K562 (cell line): ENCODE data around the gene CPVL. TPM values are rescaled to one million over a fixed set of nuclear protein-coding genes. Genes with fewer than 3 reads are reported as not detected.

Experiments
- MTA2 ChIP-seq: fragments of 450-650 bp; IDR thresholded peaks from 2 replicates; pipeline ENCODE4 v1.6.1; 2016; ENCODE audit warnings: low read depth
- RAD21 ChIP-seq, 2 experiments: fragments of 250-450 bp in 1 of 2; fragments of 450-650 bp in 1 of 2; sonication (Bioruptor Pico) in 1 of 2; formaldehyde crosslinking in 1 of 2; IDR thresholded peaks in 1 of 2; conservative IDR thresholded peaks in 1 of 2; 2 replicates each; pipeline versions ENCODE4 v1.4.0 to v1.8.0; 2020 to 2022; ENCODE audit warnings: mild to moderate bottlenecking in 2 of 2, moderate library complexity in 1 of 2
- RFX7 ChIP-seq: fragments of 250-450 bp; sonication (Bioruptor Pico); IDR thresholded peaks from 2 replicates; pipeline ENCODE4 v1.5.1; 2021; ENCODE audit warnings: mild to moderate bottlenecking
- polyA plus RNA-seq, 8 experiments: library from polyadenylated mRNA; depleted of rRNA in 4 of 8; stranded (reverse) in 5 of 8; unstranded in 3 of 8; fragments of >200 nt; fragmentation: Nextera tagmentation in 2 of 8; fragmentation: Illumina TruSeq in 1 of 8; extraction: Ambion mirVana in 2 of 8; extraction: Trizol in 1 of 8; gene quantifications; 2 replicates each; pipeline versions ENCODE4 v1.2.1 to v1.2.3, GENCODE V29; 2011 to 2014; ENCODE audit warnings: inconsistent platforms in 1 of 8, missing spikeins in 1 of 8
- total RNA-seq, 7 experiments: library from RNA; depleted of rRNA in 6 of 7; stranded (reverse); fragments of >200 nt in 6 of 7; fragmentation: Illumina TruSeq in 2 of 7; extraction: Trizol in 2 of 7; gene quantifications; 2 replicates each; pipeline versions ENCODE4 v1.2.1 to v1.2.3, GENCODE V29; 2011 to 2021; ENCODE audit warnings: low replicate concordance in 1 of 7
- TF ChIP-seq, protein P1 (sequence below): fragments of 200-400 bp; formaldehyde crosslinking; IDR thresholded peaks from 2 replicates; pipeline ENCODE4 v1.6.1; 2017; ENCODE audit warnings: mild to moderate bottlenecking, low read depth, low read length, moderate library complexity
- TF ChIP-seq, protein P2 (sequence below): fragments of 200-800 bp; sonication (Bioruptor generic); IDR thresholded peaks from 2 replicates; pipeline ENCODE4 v1.6.1; 2016; ENCODE audit warnings: missing genetic modification characterization, missing compliant biosample characterization

Gene CPVL
- total and polyA plus RNA-seq, 9 of the 15 experiments (the other 6 are each of a cell fraction or from before 2014, with no cell fraction given), result 0.89 to 2.4 (median 1.5) TPM

DNA sequence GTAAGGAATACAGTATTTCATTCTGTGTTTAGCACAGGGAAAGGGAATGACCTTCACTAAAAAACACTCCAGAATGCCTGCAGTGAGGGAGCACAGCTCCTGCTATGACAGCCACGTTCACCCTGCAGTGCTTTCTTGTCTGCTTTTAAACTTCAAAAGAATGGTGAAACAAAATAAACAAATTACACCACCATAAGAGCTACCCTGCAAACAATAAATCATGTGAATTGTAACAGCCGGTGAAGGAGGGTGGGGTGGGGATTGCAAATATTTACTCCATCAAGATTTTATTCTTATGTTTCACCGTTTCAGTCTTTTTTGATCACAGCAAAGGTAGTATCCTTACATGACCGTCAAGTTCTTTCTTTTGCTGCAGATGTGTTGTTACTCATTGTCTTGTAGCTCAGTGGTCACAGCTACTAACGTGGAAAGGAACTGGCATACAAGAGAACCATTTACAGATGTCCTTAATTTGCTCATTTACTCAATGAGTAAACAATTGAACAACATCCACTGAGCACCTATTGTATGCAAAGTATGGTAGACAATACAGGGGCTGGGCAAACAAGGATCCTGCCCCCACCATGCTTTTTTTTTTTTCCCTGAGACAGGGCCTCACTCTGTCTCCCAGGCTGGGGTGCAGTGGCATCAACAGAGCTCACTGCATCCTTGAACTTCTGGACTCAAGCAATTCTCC, 44.2 kb upstream of the CPVL start (continued):
- TF ChIP-seq, protein P1, sequence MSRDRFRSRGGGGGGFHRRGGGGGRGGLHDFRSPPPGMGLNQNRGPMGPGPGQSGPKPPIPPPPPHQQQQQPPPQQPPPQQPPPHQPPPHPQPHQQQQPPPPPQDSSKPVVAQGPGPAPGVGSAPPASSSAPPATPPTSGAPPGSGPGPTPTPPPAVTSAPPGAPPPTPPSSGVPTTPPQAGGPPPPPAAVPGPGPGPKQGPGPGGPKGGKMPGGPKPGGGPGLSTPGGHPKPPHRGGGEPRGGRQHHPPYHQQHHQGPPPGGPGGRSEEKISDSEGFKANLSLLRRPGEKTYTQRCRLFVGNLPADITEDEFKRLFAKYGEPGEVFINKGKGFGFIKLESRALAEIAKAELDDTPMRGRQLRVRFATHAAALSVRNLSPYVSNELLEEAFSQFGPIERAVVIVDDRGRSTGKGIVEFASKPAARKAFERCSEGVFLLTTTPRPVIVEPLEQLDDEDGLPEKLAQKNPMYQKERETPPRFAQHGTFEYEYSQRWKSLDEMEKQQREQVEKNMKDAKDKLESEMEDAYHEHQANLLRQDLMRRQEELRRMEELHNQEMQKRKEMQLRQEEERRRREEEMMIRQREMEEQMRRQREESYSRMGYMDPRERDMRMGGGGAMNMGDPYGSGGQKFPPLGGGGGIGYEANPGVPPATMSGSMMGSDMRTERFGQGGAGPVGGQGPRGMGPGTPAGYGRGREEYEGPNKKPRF, result no peak
- no peak for TF ChIP-seq RAD21 (CRISPR knock-in tag; conservative IDR thresholded peaks at IDR 0.05 in 1 of 2, IDR thresholded peaks at IDR 0.05 in 1 of 2)
- TF ChIP-seq MTA2, result no peak
- no peak for TF ChIP-seq RFX7 (CRISPR knock-in tag)
- TF ChIP-seq, protein P2, sequence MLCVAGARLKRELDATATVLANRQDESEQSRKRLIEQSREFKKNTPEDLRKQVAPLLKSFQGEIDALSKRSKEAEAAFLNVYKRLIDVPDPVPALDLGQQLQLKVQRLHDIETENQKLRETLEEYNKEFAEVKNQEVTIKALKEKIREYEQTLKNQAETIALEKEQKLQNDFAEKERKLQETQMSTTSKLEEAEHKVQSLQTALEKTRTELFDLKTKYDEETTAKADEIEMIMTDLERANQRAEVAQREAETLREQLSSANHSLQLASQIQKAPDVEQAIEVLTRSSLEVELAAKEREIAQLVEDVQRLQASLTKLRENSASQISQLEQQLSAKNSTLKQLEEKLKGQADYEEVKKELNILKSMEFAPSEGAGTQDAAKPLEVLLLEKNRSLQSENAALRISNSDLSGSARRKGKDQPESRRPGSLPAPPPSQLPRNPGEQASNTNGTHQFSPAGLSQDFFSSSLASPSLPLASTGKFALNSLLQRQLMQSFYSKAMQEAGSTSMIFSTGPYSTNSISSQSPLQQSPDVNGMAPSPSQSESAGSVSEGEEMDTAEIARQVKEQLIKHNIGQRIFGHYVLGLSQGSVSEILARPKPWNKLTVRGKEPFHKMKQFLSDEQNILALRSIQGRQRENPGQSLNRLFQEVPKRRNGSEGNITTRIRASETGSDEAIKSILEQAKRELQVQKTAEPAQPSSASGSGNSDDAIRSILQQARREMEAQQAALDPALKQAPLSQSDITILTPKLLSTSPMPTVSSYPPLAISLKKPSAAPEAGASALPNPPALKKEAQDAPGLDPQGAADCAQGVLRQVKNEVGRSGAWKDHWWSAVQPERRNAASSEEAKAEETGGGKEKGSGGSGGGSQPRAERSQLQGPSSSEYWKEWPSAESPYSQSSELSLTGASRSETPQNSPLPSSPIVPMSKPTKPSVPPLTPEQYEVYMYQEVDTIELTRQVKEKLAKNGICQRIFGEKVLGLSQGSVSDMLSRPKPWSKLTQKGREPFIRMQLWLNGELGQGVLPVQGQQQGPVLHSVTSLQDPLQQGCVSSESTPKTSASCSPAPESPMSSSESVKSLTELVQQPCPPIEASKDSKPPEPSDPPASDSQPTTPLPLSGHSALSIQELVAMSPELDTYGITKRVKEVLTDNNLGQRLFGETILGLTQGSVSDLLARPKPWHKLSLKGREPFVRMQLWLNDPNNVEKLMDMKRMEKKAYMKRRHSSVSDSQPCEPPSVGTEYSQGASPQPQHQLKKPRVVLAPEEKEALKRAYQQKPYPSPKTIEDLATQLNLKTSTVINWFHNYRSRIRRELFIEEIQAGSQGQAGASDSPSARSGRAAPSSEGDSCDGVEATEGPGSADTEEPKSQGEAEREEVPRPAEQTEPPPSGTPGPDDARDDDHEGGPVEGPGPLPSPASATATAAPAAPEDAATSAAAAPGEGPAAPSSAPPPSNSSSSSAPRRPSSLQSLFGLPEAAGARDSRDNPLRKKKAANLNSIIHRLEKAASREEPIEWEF (CRISPR knock-in tag), result no peak
